ENCODE results near the gene STRN4.
A peak's percentile ranks its signal among the peaks of the same experiment; 100 is the strongest.

The STRN4 gene

GRCh38 chr19:46729696-46730095 lies 16.6 kb downstream of the STRN4 start:
- no peak for DNase-seq (ENCODE audit: low read depth)
- H3K4me3 ChIP-seq (ENCODE audit: low read length), result no peak overlapping the region
- TF ChIP-seq, protein P1, sequence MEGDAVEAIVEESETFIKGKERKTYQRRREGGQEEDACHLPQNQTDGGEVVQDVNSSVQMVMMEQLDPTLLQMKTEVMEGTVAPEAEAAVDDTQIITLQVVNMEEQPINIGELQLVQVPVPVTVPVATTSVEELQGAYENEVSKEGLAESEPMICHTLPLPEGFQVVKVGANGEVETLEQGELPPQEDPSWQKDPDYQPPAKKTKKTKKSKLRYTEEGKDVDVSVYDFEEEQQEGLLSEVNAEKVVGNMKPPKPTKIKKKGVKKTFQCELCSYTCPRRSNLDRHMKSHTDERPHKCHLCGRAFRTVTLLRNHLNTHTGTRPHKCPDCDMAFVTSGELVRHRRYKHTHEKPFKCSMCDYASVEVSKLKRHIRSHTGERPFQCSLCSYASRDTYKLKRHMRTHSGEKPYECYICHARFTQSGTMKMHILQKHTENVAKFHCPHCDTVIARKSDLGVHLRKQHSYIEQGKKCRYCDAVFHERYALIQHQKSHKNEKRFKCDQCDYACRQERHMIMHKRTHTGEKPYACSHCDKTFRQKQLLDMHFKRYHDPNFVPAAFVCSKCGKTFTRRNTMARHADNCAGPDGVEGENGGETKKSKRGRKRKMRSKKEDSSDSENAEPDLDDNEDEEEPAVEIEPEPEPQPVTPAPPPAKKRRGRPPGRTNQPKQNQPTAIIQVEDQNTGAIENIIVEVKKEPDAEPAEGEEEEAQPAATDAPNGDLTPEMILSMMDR (conservative IDR thresholded peaks at IDR 0.05; ENCODE audit: low read length), result no peak

- H3K4me3 ChIP-seq (ENCODE audit: low read length), result no peak overlapping the region
- peak; percentile 43 for DNase-seq (ENCODE audit: low read depth)
- TF ChIP-seq, protein P1 (conservative IDR thresholded peaks at IDR 0.05; ENCODE audit: low read length), result peak; percentile 71
Observed at GRCh38 chr19:46728693-46729339, 17.4 kb downstream of the STRN4 start.

DNA sequence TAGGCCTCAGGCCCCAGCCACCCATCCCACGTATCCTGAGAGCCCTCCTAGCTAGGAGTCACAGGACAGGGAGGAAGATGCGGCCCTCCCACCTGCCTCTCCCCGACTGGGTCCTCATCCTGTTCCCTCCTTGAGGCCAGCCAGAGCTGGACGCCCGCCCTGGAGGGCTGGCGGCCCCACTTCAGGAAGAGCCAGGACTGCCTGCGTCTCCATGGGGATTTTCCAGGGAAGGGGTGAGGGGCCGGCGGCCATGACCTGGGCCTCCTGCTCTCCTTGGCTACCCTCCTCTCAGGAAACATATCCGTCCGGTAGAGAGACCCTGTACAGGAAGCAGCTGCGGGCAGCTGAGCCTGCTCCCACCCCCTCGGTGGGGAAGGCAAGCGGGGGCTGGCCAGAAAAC lies 18.0 kb downstream of the STRN4 start:
- TF ChIP-seq, protein P1 (conservative IDR thresholded peaks at IDR 0.05; ENCODE audit: low read length), result no peak
- no peak for DNase-seq (ENCODE audit: low read depth)
- H3K4me3 ChIP-seq (ENCODE audit: low read length), result no peak overlapping the region

DNA sequence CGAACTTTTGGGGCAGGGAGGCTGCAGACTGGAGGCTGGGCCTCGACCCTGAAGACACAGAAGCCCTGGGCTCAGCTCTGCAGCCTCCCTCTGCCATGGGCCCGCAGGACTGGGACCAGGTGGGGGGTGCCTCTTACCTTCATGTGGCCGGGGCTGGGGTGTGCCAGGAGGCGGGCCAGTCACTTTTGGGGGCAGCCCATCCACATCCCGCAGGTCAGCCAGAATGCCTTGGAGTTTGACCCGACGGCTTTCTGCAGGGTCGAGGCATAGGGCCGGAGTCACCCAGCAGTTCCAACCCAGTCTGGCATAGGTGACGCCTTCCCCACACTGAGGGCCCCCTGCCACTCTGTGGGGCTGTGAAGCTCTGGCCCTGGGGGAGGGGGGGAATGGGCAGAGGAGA lies 18.5 kb downstream of the STRN4 start:
- DNase-seq (ENCODE audit: low read depth), result no peak
- H3K4me3 ChIP-seq (ENCODE audit: low read length), result no peak overlapping the region
- TF ChIP-seq, protein P1 (conservative IDR thresholded peaks at IDR 0.05; ENCODE audit: low read length), result no peak

- H3K4me3 ChIP-seq (ENCODE audit: low read length), result no peak overlapping the region
- TF ChIP-seq, protein P1 (conservative IDR thresholded peaks at IDR 0.05; ENCODE audit: low read length), result no peak
- DNase-seq (ENCODE audit: low read depth), result no peak
Observed at GRCh38 chr19:46726971-46727501, 19.2 kb downstream of the STRN4 start.

- no peak for DNase-seq (ENCODE audit: low read depth)
- no peak overlapping the region for H3K4me3 ChIP-seq (ENCODE audit: low read length)
- TF ChIP-seq, protein P1 (conservative IDR thresholded peaks at IDR 0.05; ENCODE audit: low read length), result no peak
Observed at GRCh38 chr19:46726551-46726950, 19.7 kb downstream of the STRN4 start.

GRCh38 chr19:46725859-46726393 lies 20.3 kb downstream of the STRN4 start:
- TF ChIP-seq, protein P1 (conservative IDR thresholded peaks at IDR 0.05; ENCODE audit: low read length), result no peak
- no peak overlapping the region for H3K4me3 ChIP-seq (ENCODE audit: low read length)
- DNase-seq (ENCODE audit: low read depth), result no peak
